Frontal cortex (tissue), 4 donors: ENCODE measurements around the gene GMPS. TPM values are rescaled to one million over a fixed set of nuclear protein-coding genes. Genes with fewer than 3 reads are reported as not detected.
"Not testable (repeated sequence)": the region's sequence is repeated elsewhere in the genome, so short reads cannot be mapped to it uniquely, and the experiment has no call there.

Experiments
- DNase-seq, 2 donors: peaks; one replicate each; pipeline ENCODE4 v3.0.0; 2012; ENCODE audit warnings: low spot score in 2 of 2
- FAIRE-seq: peaks from 2 replicates; lab custom pipeline; 2012; peaks lifted over from hg19 to GRCh38; lab: Jason Lieb, UNC
- total RNA-seq: library from RNA; depleted of rRNA; stranded (reverse); fragments of >200 nt; gene quantifications from one replicate; pipeline ENCODE4 v1.2.3, GENCODE V29; 2014
- donor health status: control.
- donor health status: control.
- donor health status: control.

Gene GMPS
- 44.0 TPM for total RNA-seq

DNA sequence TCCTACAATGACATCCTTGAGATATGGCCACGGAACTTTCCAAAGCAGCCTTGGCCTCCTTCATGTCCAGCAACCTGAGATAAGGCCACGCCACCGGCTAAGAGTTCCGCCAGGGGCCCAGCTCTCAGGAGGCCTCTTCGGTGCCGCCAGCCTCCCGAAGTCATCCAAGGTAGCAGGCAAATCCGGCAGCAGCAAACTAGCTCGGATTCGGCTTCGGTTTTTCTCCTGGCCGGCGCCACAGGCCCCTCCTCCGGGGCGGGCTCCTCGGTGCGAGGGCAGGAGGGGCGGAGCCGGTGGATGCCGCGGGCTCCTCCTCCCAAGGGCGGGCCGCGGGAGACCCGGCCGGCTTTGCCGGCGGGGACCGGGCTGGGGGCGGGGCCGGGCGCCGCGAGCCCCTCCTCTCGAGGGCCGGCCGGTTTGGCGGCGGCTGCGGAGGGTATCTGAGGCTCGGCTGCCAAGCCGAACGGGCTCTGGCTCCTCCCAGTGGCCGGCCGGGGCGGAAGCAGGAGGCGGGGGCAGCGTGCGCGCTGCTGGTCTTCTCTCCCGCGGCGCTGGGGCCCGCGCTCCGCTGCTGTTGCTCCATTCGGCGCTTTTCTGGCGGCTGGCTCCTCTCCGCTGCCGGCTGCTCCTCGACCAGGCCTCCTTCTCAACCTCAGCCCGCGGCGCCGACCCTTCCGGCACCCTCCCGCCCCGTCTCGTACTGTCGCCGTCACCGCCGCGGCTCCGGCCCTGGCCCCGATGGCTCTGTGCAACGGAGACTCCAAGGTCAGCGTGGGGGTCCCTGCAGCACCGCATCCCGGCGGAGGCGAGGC lies at the start of gene GMPS:
Gene GMPS (plus strand): TSS at position 518 of the 812 bp plus-strand sequence. CDS start 221 bp downstream, at position 739.
- FAIRE-seq = no peak
- DNase-seq = peak; percentile 95 to 96

DNA sequence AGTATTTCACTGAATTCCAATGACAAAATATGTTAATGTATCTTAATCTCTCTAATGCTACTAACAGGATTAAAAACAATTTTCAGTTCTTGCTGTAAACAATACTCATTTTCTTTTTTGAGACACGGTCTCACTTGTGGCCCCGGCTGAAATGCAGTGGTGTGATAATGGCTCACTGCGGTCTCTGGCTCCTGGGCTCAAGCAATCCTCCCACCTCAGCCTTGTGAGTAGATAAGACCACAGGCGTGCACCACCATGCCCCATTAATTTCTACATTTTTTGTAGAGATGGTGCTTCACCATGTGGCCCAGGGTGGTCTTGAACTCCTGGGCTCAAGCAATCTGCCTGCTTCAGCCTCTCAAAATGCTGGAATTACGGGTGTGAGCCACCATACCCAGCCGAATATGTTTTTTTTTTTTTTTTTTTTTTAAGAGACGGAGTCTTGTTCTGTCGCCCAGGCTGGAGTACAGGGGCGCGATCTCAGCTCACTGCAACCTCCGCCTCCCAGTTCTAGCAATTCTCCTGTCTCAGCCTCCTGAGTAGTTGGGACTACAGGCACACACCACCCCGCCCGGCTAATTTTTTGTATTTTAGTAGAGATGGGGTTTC lies 41.9 kb upstream of the GMPS start:
- FAIRE-seq, DNase-seq: not testable (repeated sequence)

DNA sequence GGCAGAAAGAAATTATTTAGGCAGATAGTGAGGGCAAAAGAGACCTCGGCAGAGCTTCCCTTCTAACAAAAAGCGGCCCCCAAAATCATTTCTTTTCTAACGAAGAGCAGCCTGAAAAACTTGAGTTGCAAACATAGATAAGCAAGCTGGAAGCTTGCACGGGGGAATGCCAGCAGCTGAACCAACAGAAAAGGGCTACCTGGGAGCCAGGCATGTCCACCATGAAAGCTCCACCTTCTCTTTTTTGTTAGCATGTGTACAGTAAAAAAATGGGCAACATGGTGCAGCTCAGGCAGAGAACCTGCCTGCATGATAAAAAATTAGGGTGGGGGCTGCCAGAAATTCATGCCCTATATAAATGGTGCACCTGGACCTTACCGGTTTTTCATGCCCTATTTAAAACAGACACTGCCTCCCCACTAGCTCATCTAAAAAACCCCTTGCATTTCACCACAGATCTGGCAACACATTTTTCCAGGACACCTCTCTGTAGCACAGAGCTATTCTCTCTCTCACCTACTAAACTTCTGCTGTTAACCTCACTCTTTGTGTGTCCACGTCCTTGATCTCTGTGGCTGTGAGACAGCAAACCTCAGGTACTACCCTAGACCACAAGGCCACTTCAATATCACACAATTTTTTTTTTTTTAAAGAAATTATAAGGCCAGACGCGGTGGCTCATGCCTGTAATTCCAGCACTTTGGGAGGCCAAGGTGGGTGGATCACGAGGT lies 34.9 kb upstream of the GMPS start:
- DNase-seq (no peak), FAIRE-seq (no peak)

DNA sequence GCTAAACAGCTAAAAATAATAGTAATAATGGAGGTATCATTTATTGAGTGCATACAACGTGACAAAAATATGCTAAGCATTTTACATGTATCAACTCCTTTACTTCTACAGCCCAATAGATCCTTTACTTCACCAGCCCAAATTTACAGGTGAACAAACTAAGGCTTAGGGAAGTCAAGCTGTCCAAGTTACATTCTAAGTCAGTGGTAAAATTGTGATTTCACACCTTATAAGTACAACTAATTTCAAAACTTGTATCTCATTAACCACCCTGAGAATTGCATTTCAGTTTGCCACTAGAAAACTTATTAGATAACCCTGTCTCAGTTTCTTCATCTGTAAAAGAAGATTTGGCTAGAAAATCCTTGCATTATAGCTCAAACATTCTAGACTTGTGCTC lies 26.9 kb upstream of the GMPS start:
- FAIRE-seq = no peak
- no peak for DNase-seq

DNA sequence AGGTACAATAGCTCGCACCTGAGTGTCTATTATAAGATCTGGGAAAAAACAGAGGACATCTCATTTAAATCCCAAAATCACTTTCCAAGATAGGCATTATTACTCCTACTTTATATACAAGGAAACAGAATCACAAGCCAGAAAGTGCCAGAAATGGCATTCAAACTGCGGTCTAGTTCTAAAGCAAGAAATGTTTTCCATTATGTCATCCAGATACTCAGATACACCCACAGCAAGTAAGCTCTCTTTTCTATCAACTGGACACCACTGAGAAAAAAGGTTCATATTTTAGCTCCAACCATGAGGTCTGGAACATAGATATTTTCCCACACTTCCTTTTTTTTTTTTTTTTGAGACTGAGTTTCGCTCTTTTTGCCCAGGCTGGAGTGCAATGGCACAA lies 24.3 kb upstream of the GMPS start:
- FAIRE-seq (no peak), DNase-seq (no peak)

DNA sequence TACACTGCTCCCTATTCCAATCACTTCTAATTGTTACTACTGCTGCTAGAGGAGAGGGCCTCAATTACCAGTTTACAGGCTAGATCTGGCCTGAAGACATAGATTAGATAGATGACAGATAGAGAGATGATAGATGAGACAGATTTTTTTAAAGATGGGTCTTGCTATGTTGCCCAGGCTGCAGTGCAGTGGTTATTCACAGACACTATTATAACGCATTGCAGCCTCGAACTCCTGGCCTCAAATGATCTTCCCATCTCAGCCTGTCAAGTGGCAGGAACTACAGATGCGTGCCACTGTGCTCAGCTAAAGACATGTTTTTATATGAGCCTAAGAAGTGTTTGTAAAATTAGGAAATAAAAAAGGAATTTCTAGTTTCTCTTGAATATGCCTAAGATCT lies 22.5 kb upstream of the GMPS start:
- DNase-seq = no peak
- no peak for FAIRE-seq

DNA sequence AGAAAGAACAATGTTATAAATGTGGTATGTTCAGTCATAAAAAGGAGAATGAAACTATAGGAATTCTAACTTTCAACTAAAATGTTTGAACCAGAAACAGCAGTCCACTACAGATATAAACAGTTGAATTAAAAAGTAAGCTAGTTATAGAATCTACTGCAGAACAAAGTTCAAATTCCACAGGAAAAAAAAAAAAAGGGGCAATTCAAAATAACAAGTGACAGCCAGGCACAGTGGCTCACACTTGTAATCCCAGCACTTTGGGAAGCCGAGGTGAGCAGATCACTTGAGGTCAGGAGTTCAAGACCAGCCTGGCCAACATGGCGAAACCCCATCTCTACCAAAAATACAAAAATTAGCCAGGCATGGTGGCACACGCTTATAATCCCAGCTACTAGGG lies 21.0 kb upstream of the GMPS start:
- DNase-seq, FAIRE-seq: not testable (repeated sequence)

DNA sequence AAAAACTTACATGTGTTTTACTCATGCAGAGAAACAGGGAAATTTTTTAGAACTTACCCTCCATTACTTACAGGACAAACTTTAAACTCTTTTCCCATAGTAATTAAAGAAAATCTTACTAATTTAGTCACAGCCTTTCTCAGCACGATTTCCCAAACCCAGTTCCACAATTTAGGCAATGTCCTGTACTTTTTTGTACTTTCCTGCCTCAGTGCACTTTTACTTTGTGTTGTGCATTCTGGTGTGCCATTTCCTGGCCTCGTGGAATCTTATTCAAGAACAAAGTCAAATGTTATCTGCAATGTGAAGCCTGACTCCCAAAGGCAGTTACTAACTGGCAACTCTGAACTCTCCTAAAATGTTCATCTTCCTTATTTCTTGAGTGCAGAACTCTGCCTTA lies 18.1 kb upstream of the GMPS start:
- FAIRE-seq (no peak), DNase-seq (no peak)

DNA sequence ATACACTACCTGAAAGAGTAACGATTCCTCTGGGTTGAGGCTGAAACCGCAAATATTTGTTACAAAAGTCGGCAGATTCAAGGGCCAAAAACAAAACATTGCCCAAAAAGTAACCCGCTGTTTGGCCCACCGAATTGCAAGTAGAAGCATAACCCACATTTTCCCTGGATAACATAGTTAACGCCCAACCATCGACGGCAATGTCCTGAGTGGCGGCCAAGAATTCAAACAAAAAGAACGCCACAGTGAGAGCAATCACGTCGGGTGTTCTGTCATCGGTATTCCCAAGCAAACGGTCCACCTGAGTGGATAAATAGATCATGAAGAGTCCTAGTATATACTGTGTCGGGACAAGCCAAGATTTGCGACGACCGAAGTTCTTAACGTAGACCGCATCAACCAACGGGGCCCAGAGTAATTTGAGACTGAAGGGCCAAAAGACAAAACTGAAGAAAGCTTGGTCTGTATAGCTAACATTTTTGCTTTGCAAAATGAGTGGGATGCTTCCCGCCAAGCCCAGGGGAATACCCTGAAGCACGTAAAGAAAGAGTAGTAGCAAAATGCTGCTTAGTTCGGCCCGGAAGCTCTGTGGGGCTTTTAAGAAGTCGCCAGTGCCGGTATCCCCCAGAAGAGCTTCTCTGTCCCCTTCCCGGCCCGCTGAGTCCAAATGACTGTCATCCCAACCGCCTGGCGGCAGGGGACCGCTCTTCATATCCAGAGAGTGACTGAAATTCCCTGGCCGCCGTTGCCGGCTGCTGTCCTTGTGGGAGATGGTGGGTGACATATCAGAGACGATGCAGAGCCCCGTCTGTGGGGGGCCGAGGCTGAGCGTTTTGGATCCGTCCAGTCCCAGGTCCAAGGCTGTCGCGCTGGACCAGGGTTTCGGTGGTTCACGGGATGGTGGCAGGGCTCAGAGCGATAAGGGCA lies 17.0 kb upstream of the GMPS start:
- FAIRE-seq = no peak
- DNase-seq = no peak

DNA sequence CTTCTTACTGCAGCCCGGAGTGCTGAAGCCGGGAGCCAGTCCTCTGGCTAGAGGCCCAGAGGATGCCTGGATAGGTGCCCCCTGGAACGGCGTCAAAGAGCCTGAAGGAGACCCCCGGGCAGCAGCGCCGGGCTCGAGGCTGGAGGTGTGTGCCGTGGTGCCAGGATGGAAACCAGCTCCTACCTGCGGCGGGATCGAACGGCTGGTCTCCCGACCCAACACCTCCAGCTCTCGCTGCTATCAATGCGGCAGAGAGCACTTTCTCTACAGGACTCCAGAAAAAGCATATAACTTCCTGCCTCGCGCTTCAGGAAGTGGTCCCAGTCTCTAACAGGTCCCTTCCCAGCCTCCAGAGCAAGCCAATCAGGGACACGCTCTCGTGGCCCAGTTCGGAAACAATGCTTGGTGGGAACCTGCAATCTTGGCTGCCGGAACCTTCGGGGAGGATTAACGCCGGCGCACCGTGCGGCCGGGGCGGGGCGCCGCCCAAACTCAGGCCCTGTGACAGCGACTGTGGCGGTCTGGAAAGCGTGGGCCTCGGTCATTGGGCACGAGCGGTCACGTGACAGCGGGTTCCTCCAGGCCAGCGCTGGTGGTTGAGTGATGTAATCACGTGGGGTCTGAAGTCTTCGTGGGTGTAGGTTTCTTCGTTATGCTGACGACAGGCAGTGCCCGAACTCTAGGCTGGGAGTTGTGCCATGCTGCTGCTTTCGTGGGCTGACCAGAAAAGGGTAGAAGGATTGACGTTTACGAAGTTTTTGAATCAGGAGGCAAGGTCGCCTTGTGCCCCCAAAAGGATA lies 16.1 kb upstream of the GMPS start, which contains the start of gene SLC33A1:
Gene SLC33A1 (minus strand): TSS at position 287 of the 800 bp plus-strand sequence. CDS start 430 bp downstream, outside the sequence.
- no peak for FAIRE-seq
- peak; percentile 86 to 95 for DNase-seq

DNA sequence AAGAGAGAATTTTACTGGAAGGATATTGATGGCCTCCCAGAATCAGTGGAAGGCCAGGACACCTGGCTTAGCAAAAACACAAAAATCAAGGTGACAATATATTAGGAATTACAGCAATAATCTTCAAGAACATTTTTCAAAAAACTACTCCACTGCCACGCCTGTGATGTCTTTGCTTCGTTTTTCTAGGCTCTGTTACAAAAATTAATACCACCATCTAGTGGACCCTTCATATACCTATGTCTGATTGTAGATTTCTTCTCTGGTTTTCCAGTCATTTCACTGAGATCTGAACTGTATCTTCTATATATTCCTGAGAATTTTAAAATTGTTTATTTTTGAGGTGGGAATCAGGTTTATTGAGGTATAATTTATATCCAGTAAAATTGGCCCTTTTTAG lies 10.6 kb upstream of the GMPS start:
- FAIRE-seq = no peak
- DNase-seq = no peak

DNA sequence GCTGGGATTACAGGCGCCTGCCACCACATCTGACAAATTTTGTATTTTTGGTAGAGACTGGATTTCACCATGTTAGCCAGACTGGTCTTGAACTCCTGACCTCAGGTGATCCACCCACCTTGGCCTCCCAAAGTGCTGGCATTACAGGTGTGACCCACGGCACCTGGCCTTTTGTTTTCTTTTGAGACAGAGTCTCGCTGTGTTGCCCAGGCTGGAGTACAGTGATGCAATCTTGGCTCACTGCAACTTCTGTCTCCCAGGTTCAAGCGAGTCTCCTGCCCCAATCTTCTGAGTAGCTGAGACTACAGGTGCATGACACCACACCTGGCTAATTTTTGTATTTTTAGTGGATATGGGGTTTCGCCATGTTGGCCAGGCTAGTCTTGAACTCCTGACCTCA lies 10.0 kb upstream of the GMPS start:
- FAIRE-seq, DNase-seq: not testable (repeated sequence)

DNA sequence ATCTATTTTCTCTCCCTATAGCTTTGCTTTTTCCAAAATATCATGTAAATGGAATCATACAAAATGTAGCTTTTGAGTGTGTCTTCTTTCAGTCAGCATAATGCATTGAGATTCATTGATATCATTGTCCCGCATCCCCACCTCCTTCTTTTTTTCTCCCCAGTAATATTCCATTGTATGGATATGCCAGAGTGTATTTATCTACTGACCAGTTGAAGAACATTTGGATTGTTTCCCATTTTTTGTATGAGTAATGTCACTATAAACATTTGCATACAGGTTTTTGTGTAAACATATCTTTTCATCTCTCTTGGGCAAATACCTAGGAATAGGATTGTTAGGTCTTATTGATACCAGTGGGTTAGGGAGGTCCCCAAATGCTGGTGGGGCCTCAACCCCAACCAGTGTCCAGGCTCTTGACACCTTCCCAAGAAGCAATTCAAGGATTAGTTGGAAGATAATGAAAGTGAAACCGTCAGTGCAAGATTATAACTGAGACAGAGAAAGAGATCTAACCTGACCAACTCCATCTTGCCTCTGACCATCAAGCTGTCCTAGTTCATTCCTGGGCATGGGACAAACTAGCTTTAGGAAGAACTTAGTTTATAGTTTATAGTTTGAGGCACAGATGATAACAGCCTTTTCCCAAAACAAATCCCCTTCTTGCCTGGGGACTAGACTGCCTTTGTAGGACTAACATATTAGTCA lies 8.8 kb upstream of the GMPS start:
- FAIRE-seq = no peak

DNA sequence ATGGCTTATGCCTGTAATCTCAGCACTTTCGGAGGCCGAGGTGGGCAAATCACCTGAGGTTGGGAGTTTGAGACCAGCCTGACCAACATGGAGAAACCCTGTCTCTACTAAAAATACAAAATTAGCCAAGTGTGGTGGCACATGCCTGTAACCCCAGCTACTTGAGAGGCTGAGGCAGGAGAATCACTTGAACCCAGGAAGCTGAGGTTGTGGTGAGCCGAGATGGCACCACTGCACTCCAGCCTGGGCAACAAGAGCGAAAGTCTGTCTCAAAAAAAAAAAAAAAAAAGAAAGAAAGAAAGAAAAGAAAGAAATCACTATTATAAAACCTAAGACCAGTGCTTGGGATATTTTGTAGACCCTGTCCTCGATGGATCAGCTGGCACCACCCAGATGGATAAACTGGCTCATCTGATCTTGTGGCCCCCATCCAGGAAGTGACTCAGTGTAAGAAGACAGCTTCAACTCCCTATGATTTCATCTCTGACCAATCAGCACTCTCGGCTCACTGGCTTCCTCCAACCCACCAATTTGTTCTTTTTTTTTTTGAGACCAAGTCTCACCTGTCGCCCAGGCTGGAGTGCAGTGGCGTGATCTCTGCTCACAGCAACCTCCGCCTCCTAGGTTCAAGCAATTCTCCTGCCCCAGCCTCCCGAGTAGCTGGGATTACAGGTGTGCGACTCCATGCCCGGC lies 8.0 kb upstream of the GMPS start:
- not testable (repeated sequence) for FAIRE-seq, DNase-seq

More for the DNA sequence above, 8.8 kb upstream of the GMPS start:
- DNase-seq = no peak

DNA sequence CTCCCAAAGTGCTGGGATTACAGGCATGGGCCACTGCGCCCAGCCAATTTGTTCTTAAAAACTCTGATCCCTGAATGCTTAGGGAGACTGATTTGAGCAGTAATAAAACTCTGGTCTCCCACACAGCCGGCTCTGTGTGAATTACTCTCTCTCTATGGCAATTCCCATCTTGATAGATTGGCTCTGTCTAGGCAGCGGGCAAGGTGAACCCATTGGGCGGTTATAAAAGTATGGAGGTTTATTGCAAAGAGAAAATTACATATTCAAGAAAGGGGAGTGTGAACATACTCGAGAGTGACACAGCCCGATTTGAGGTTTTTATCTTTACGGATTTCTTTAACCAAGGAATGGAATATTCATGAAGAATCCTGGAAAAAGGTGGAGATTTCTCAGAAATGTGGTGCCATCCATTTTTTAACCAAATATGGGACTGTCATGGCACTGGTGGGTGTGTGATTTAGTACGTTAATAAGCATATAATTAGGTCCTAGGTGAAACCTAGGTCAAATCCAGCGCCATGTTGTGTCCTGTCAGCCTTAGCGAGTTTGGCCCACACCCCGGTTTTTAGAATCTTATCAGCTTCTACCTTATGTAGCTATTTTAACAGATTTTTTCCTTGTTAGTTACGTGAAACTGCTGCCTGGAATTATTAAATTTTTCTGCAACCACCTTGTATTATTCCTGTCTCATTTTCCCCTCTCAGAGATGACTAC lies 7.2 kb upstream of the GMPS start:
- FAIRE-seq = no peak
- no peak for DNase-seq

DNA sequence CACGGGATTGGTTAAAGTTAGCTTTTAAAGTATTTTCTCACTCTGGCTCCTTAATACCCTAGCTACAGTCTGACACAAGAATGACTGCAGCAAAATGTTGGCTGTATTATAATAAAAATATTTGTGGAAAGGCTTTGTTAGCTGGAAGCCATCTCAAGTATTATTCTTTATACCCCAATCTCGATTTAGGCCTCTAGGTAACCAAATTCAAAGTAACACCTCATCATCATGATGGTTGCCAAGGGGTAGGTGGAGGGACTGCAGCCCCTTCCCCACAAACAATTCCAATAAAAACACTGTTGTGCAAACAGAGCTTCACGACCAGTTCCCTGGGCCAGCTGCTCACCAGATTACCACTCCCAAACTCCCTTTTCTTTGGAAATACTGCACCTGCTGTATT lies 759 bp upstream of the GMPS start:
- FAIRE-seq (no peak), DNase-seq (no peak)
